ENCODE results near the gene VGF. TPM values are rescaled to one million over a fixed set of nuclear protein-coding genes. Genes with fewer than 3 reads are reported as not detected.
A peak's percentile ranks its signal among the peaks of the same experiment; 100 is the strongest.

The VGF gene
- total RNA-seq, 1 experiment from 2014 or later = 1.2 TPM

GRCh38 chr7:101140746-101141382, 24.5 kb downstream of the VGF start:
- Mint-ChIP-seq H3K27me3 (ENCODE audit: insufficient read depth, unreplicated experiment) (peaks cover 4% of the 10 kb centered on the region), H3K36me3 (ENCODE audit: insufficient read depth, unreplicated experiment) (peaks cover 6% of the 10 kb centered on the region), H3K4me1 (ENCODE audit: low read depth, unreplicated experiment) (peaks cover 4% of the 10 kb centered on the region), H3K9me3 (ENCODE audit: unreplicated experiment) (no peaks in the 10 kb centered on the region), H3K27ac (ENCODE audit: unreplicated experiment) (no peak overlapping the region), H3K4me3 (ENCODE audit: unreplicated experiment) (no peak overlapping the region)
- ChIA-PET POLR2A (no interaction called here), CTCF (interaction anchor here (0.6 to 1.1 kb wide), 2 partner anchors 103 to 142 kb away, joined by 3 to 4 read pairs; no protein-coding TSS in a partner anchor)
- intact Hi-C loops (cut with micrococcal nuclease; ENCODE audit: unreplicated experiment) = no loop called here
- Histone ChIP-seq H3K27me3 (replicated peaks; ENCODE audit: control insufficient read depth, insufficient read depth, low read length) (no peaks in the 10 kb centered on the region), H3K9me3 (no peaks in the 10 kb centered on the region), H3K36me3 (ENCODE audit: control insufficient read depth, insufficient read depth, low read length) (no peaks in the 10 kb centered on the region), H3K4me3 (ENCODE audit: low read depth, low read length) (no peak overlapping the region), H3K4me1 (peaks cover 15% of the 10 kb centered on the region)
- no TSS peak for BruUV-seq (replicated peaks)
- no peak for DNase-seq
- no peak for TF ChIP-seq CTCF (IDR thresholded peaks at IDR 0.05; ENCODE audit: insufficient read depth in 1 of 2, low read depth in 1 of 2, low read length in 1 of 2, severe bottlenecking in 1 of 2, unreplicated experiment in 1 of 2)

- DNase-seq = no peak
- H3K36me3 ChIP-seq (ENCODE audit: control insufficient read depth, insufficient read depth, low read length) = no peaks in the 10 kb centered on the region
- ChIA-PET POLR2A (no interaction called here), CTCF (interaction anchor here (0.6 to 1.1 kb wide), 2 partner anchors 104 to 142 kb away, joined by 3 to 4 read pairs; no protein-coding TSS in a partner anchor)
- Mint-ChIP-seq H3K4me3 (ENCODE audit: unreplicated experiment) (no peak overlapping the region), H3K4me1 (ENCODE audit: low read depth, unreplicated experiment) (peaks cover 4% of the 10 kb centered on the region), H3K27me3 (ENCODE audit: insufficient read depth, unreplicated experiment) (peaks cover 4% of the 10 kb centered on the region), H3K9me3 (ENCODE audit: unreplicated experiment) (no peaks in the 10 kb centered on the region), H3K27ac (ENCODE audit: unreplicated experiment) (no peak overlapping the region), H3K36me3 (ENCODE audit: insufficient read depth, unreplicated experiment) (peaks cover 6% of the 10 kb centered on the region)
- no peak overlapping the region for H3K4me3 ChIP-seq (ENCODE audit: low read depth, low read length)
- no peaks in the 10 kb centered on the region for H3K27me3 ChIP-seq (replicated peaks; ENCODE audit: control insufficient read depth, insufficient read depth, low read length)
- TF ChIP-seq CTCF (IDR thresholded peaks at IDR 0.05; ENCODE audit: insufficient read depth in 1 of 2, low read depth in 1 of 2, low read length in 1 of 2, severe bottlenecking in 1 of 2, unreplicated experiment in 1 of 2) = no peak
- no TSS peak for BruUV-seq (replicated peaks)
- H3K4me1 ChIP-seq = peaks cover 15% of the 10 kb centered on the region
- intact Hi-C loops (cut with micrococcal nuclease; ENCODE audit: unreplicated experiment) = no loop called here
- H3K9me3 ChIP-seq = no peaks in the 10 kb centered on the region
Observed at GRCh38 chr7:101140339-101140699, 25.1 kb downstream of the VGF start.

- Histone ChIP-seq H3K36me3 (ENCODE audit: control insufficient read depth, insufficient read depth, low read length) (no peaks in the 10 kb centered on the region), H3K9me3 (no peaks in the 10 kb centered on the region), H3K4me1 (peaks cover 9% of the 10 kb centered on the region; the same call in 1 of the 2 replicates), H3K27me3 (replicated peaks; ENCODE audit: control insufficient read depth, insufficient read depth, low read length) (no peaks in the 10 kb centered on the region), H3K4me3 (ENCODE audit: low read depth, low read length) (peak overlapping the region; percentile 29)
- peaks cover 3% of the 10 kb centered on the region for H3K27me3 Mint-ChIP-seq (ENCODE audit: insufficient read depth, unreplicated experiment)
- peak overlapping the region; percentile 88 for H3K27ac Mint-ChIP-seq (ENCODE audit: unreplicated experiment)
- TSS peak; percentile 86 for BruUV-seq (replicated peaks)
- CTCF ChIA-PET = interaction anchor here (0.6 to 1.6 kb wide), 9 partner anchors 12 to 80 kb away, joined by 3 to 8 read pairs (median 4); partner anchors contain the start of gene ZNHIT1
- H3K36me3 Mint-ChIP-seq (ENCODE audit: insufficient read depth, unreplicated experiment) = peaks cover 6% of the 10 kb centered on the region
- peaks cover 4% of the 10 kb centered on the region for H3K4me1 Mint-ChIP-seq (ENCODE audit: low read depth, unreplicated experiment)
- POLR2A ChIA-PET = interaction anchor here (1.0 kb wide), 1 partner anchor 16 kb away, joined by 3 read pairs; no protein-coding TSS in a partner anchor
- no peaks in the 10 kb centered on the region for H3K9me3 Mint-ChIP-seq (ENCODE audit: unreplicated experiment)
- intact Hi-C loops (cut with micrococcal nuclease; ENCODE audit: unreplicated experiment) = loop anchor here (1.0 to 2.0 kb wide), 2 partner anchors 44 to 53 kb away; partner anchors contain the start of gene TRIM56
- TF ChIP-seq CTCF (IDR thresholded peaks at IDR 0.05; ENCODE audit: insufficient read depth in 1 of 2, low read depth in 1 of 2, low read length in 1 of 2, severe bottlenecking in 1 of 2, unreplicated experiment in 1 of 2) = peak; percentile 86 to 94
- peak overlapping the region; percentile 76 for H3K4me3 Mint-ChIP-seq (ENCODE audit: unreplicated experiment)
- DNase-seq = peak; percentile 85 to 95
Observed at GRCh38 chr7:101138213-101138870, 27.0 kb downstream of the VGF start.

Measured in Caco-2 (cell line).